HL-60 (cell line): ENCODE measurements around the gene VAT1L.

Source experiments
- DNase-seq, 2 experiments: peaks; one replicate each; pipeline ENCODE4 v3.0.0-alpha.2; 2010 to 2020; ENCODE audit warnings: low read depth in 1 of 2, low spot score in 1 of 2
- H3K27ac ChIP-seq: fragments of 250-450 bp; sonication (Bioruptor Pico); replicated peaks from 2 replicates; pipeline ENCODE4 v1.5.1; 2020; ENCODE audit warnings: mild to moderate bottlenecking, moderate library complexity
- H3K27me3 ChIP-seq: fragments of 250-450 bp; sonication (Bioruptor Pico); 2 replicates; pipeline ENCODE4 v1.5.1; 2021; ENCODE audit warnings: mild to moderate bottlenecking, moderate library complexity; ENCODE audit not compliant: insufficient read depth, poor library complexity, severe bottlenecking
- H3K4me3 ChIP-seq: replicated peaks from 2 replicates; pipeline ENCODE4 v1.5.1; 2011; ENCODE audit warnings: mild to moderate bottlenecking, control low read depth, low read length; ENCODE audit not compliant: insufficient read depth
- CTCF ChIP-seq: IDR thresholded peaks from one replicate; pipeline ENCODE4 v1.5.1; 2011; ENCODE audit warnings: low read length, control low read depth, inconsistent platforms; ENCODE audit not compliant: insufficient read depth
- GABPA ChIP-seq: IDR thresholded peaks from 2 replicates; pipeline ENCODE4 v1.6.1; 2012; ENCODE audit warnings: low read depth
- POLR2AphosphoS5 ChIP-seq: IDR thresholded peaks from 2 replicates; pipeline ENCODE4 v1.6.1; 2012; ENCODE audit warnings: low read depth
- REST ChIP-seq: IDR thresholded peaks from 2 replicates; pipeline ENCODE4 v1.6.1; 2012; ENCODE audit warnings: low read depth; ENCODE audit not compliant: insufficient replicate concordance
- SPI1 ChIP-seq: IDR thresholded peaks from 2 replicates; pipeline ENCODE4 v1.6.1; 2012; ENCODE audit warnings: low read depth, mild to moderate bottlenecking, borderline replicate concordance

Gene VAT1L

GRCh38 chr16:77931058-77931457, 142.7 kb downstream of the VAT1L start:
- H3K4me3 ChIP-seq = no peak overlapping the region
- TF ChIP-seq CTCF (no peak), REST (no peak), GABPA (no peak), SPI1 (no peak), POLR2AphosphoS5 (no peak)
- no peak overlapping the region for H3K27ac ChIP-seq
- H3K27me3 ChIP-seq = no peaks in the 10 kb centered on the region
- DNase-seq = no peak

GRCh38 chr16:77937473-77938149, 149.2 kb downstream of the VAT1L start:
- no peak overlapping the region for H3K27ac ChIP-seq
- DNase-seq = no peak
- H3K27me3 ChIP-seq = no peaks in the 10 kb centered on the region
- H3K4me3 ChIP-seq = no peak overlapping the region
- TF ChIP-seq CTCF (no peak), GABPA (no peak), POLR2AphosphoS5 (no peak), SPI1 (no peak), REST (no peak)

GRCh38 chr16:77938913-77939312, 150.5 kb downstream of the VAT1L start:
- no peak for TF ChIP-seq GABPA
- no peak for TF ChIP-seq POLR2AphosphoS5
- no peak for TF ChIP-seq CTCF
- no peak for TF ChIP-seq REST
- no peak for TF ChIP-seq SPI1
- H3K27ac ChIP-seq = no peak overlapping the region
- no peak for DNase-seq

More at GRCh38 chr16:77938913-77939312, 150.5 kb downstream of the VAT1L start:
- no peaks in the 10 kb centered on the region for H3K27me3 ChIP-seq
- no peak overlapping the region for H3K4me3 ChIP-seq
